CD4-positive, alpha-beta memory T cell (primary cell): ENCODE results near the gene CEP131. TPM values are rescaled to one million over a fixed set of nuclear protein-coding genes. Genes with fewer than 3 reads are reported as not detected.
"Not testable (repeated sequence)": the region's sequence is repeated elsewhere in the genome, so short reads cannot be mapped to it uniquely, and the experiment has no call there.

Source experiments
- CTCF ChIA-PET: fragments of 350-600 bp; sonication (Branson Sonifier 250); formaldehyde crosslinking; loops from one replicate; lab custom pipeline; 2021; ENCODE audit warnings: inconsistent platforms; ENCODE audit not compliant: partially characterized antibody; lab: Charles Lee
- POLR2A ChIA-PET: fragments of 350-600 bp; sonication (Branson Sonifier 250); formaldehyde crosslinking; loops from one replicate; lab custom pipeline; 2021; ENCODE audit not compliant: partially characterized antibody; lab: Charles Lee
- DNase-seq, 5 donors: peaks; one replicate each; pipeline versions ENCODE4 v3.0.0 to v3.0.0-alpha.2; 2020 to 2022; ENCODE audit warnings: mixed read lengths in 1 of 5
- H3K27ac ChIP-seq: one replicate; pipeline ENCODE4 v1.7.0; 2013; ENCODE audit warnings: low read depth, low read length
- H3K27me3 ChIP-seq: 2 replicates; pipeline ENCODE4 v1.7.0; 2013; ENCODE audit warnings: mild to moderate bottlenecking, low read length, moderate library complexity; ENCODE audit not compliant: insufficient read depth
- H3K36me3 ChIP-seq: 2 replicates; pipeline ENCODE4 v1.7.0; 2013; ENCODE audit warnings: mild to moderate bottlenecking, low read length, moderate library complexity; ENCODE audit not compliant: insufficient read depth
- H3K4me1 ChIP-seq: 2 replicates; pipeline ENCODE4 v1.7.0; 2013; ENCODE audit warnings: mild to moderate bottlenecking, low read length, moderate library complexity; ENCODE audit not compliant: insufficient read depth
- H3K4me3 ChIP-seq, 2 donors: one replicate each; pipeline ENCODE4 v1.7.0; 2013; ENCODE audit warnings: low read length in 2 of 2, mild to moderate bottlenecking in 1 of 2
- H3K9me3 ChIP-seq, 2 donors: one replicate each; pipeline ENCODE4 v1.7.0; 2013; ENCODE audit warnings: low read length in 2 of 2, control low read depth in 1 of 2; ENCODE audit not compliant: control insufficient read depth in 1 of 2
- H3K27ac Mint-ChIP-seq, 7 donors: one replicate each; pipeline ENCODE4 v1.8.0; 2020 to 2021; ENCODE audit warnings: mixed read lengths in 7 of 7, mild to moderate bottlenecking in 6 of 7, inconsistent platforms in 3 of 7, moderate library complexity in 3 of 7
- H3K27me3 Mint-ChIP-seq, 2 donors: one replicate each; pipeline ENCODE4 v1.8.0; 2020 to 2021; ENCODE audit warnings: mixed read lengths in 2 of 2
- H3K36me3 Mint-ChIP-seq, 2 donors: one replicate each; pipeline ENCODE4 v1.8.0; 2020 to 2021; ENCODE audit warnings: mixed read lengths in 2 of 2, inconsistent platforms in 1 of 2, mild to moderate bottlenecking in 1 of 2
- H3K4me1 Mint-ChIP-seq, 4 donors: one replicate each; pipeline ENCODE4 v1.8.0; 2020 to 2021; ENCODE audit warnings: mixed read lengths in 4 of 4, mild to moderate bottlenecking in 1 of 4
- H3K4me3 Mint-ChIP-seq, 8 donors: one replicate each; pipeline ENCODE4 v1.8.0; 2020 to 2021; ENCODE audit warnings: mixed read lengths in 8 of 8, mild to moderate bottlenecking in 7 of 8, moderate library complexity in 6 of 8, inconsistent platforms in 3 of 8
- H3K9me3 Mint-ChIP-seq, 8 donors: one replicate each; pipeline ENCODE4 v1.8.0; 2020 to 2021; ENCODE audit warnings: mixed read lengths in 8 of 8, mild to moderate bottlenecking in 5 of 8, inconsistent platforms in 3 of 8, moderate library complexity in 1 of 8
- intact Hi-C: fragments of 100-400 bp; cut with micrococcal nuclease; formaldehyde crosslinking; loops from one replicate; pipeline ENCODE4 v1.15.1; 2023
- polyA plus RNA-seq, 2 donors: library from polyadenylated mRNA; unstranded; fragments of 300-500 nt; fragmentation: Illumina TruSeq; gene quantifications; one replicate each; pipeline ENCODE4 v1.2.3, GENCODE V29; 2021
- total RNA-seq, 2 experiments: library from RNA; stranded (reverse); gene quantifications; one replicate each; pipeline ENCODE4 v1.2.3, GENCODE V29; 2021

The CEP131 gene
- total and polyA plus RNA-seq, 4 experiments from 2014 or later = 1.7 to 10.5 (median 6.7) TPM

GRCh38 chr17:81156866-81157805 lies 65.6 kb downstream of the CEP131 start:
- Mint-ChIP-seq H3K27me3 (peaks cover 3 to 7% of the 10 kb centered on the region in 2 donors), H3K4me1 (peaks cover 0 to 8% (median 4%) of the 10 kb centered on the region in 4 donors), H3K36me3 (no peaks in the 10 kb centered on the region), H3K27ac (no peak overlapping the region), H3K4me3 (no peak overlapping the region), H3K9me3 (no peaks in the 10 kb centered on the region)
- ChIA-PET POLR2A (no interaction called here), CTCF (no interaction called here)
- no peaks in the 10 kb centered on the region for H3K36me3 ChIP-seq
- intact Hi-C loops = no loop called here
- H3K9me3 ChIP-seq = no peaks in the 10 kb centered on the region
- no peak for DNase-seq
- no peak overlapping the region for H3K4me3 ChIP-seq
- H3K4me1 ChIP-seq = no peaks in the 10 kb centered on the region
- H3K27me3 ChIP-seq = peaks cover 3% of the 10 kb centered on the region
- no peak overlapping the region for H3K27ac ChIP-seq

GRCh38 chr17:81154961-81155360 lies 67.8 kb downstream of the CEP131 start:
- ChIA-PET POLR2A (no interaction called here), CTCF (no interaction called here)
- H3K27ac Mint-ChIP-seq = no peak overlapping the region
- DNase-seq = peak in 1 of 5 donors; percentile 8
- no peak overlapping the region for H3K4me3 Mint-ChIP-seq
- H3K4me1 ChIP-seq = no peaks in the 10 kb centered on the region
- H3K27me3 Mint-ChIP-seq = peaks cover 2 to 7% of the 10 kb centered on the region in 2 donors
- H3K9me3 ChIP-seq = no peaks in the 10 kb centered on the region
- H3K36me3 ChIP-seq = no peaks in the 10 kb centered on the region
- intact Hi-C loops = no loop called here
- H3K9me3 Mint-ChIP-seq = no peaks in the 10 kb centered on the region
- no peak overlapping the region for H3K4me3 ChIP-seq
- no peaks in the 10 kb centered on the region for H3K36me3 Mint-ChIP-seq
- H3K4me1 Mint-ChIP-seq = peaks cover 0 to 8% (median 3%) of the 10 kb centered on the region in 4 donors
- H3K27ac ChIP-seq = no peak overlapping the region
- no peaks in the 10 kb centered on the region for H3K27me3 ChIP-seq

- H3K27me3 Mint-ChIP-seq, H3K9me3 Mint-ChIP-seq, H3K9me3 ChIP-seq, H3K4me3 Mint-ChIP-seq, H3K4me1 ChIP-seq, H3K4me3 ChIP-seq, H3K27me3 ChIP-seq, intact Hi-C loops, H3K36me3 Mint-ChIP-seq, POLR2A ChIA-PET, H3K36me3 ChIP-seq, DNase-seq, H3K27ac ChIP-seq, H3K4me1 Mint-ChIP-seq, CTCF ChIA-PET: not testable (repeated sequence)
- peak overlapping the region in 3 of 7 donors; percentile 74 to 90 (median 86) for H3K27ac Mint-ChIP-seq
Measured at GRCh38 chr17:81154016-81154415, 68.7 kb downstream of the CEP131 start.

GRCh38 chr17:81153340-81153803 lies 69.4 kb downstream of the CEP131 start:
- peak overlapping the region in 5 of 8 donors; percentile 31 to 48 (median 38) for H3K4me3 Mint-ChIP-seq
- no peaks in the 10 kb centered on the region for H3K36me3 Mint-ChIP-seq
- H3K27ac Mint-ChIP-seq = peak overlapping the region; percentile 74 to 93 (median 87)
- POLR2A ChIA-PET = no interaction called here
- H3K9me3 Mint-ChIP-seq = no peaks in the 10 kb centered on the region
- peaks cover 5 to 7% of the 10 kb centered on the region in 2 donors for H3K27me3 Mint-ChIP-seq
- DNase-seq = peak; percentile 26 to 69 (median 58)
- Histone ChIP-seq H3K9me3 (no peaks in the 10 kb centered on the region), H3K36me3 (no peaks in the 10 kb centered on the region), H3K27me3 (no peaks in the 10 kb centered on the region), H3K4me1 (no peaks in the 10 kb centered on the region), H3K4me3 (no peak overlapping the region), H3K27ac (no peak overlapping the region)
- intact Hi-C loops = no loop called here
- CTCF ChIA-PET = no interaction called here
- peaks cover 0 to 8% (median 3%) of the 10 kb centered on the region in 4 donors for H3K4me1 Mint-ChIP-seq

GRCh38 chr17:81152288-81152828 lies 70.4 kb downstream of the CEP131 start:
- H3K4me3 ChIP-seq = no peak overlapping the region
- H3K4me3 Mint-ChIP-seq = no peak overlapping the region
- no peaks in the 10 kb centered on the region for H3K9me3 ChIP-seq
- H3K27ac ChIP-seq = no peak overlapping the region
- H3K36me3 ChIP-seq = no peaks in the 10 kb centered on the region
- CTCF ChIA-PET = interaction anchor here (1.2 to 1.3 kb wide), 2 partner anchors 10 to 11 kb away, joined by 3 to 4 read pairs; no protein-coding TSS in a partner anchor
- intact Hi-C loops = no loop called here
- no peaks in the 10 kb centered on the region for H3K27me3 ChIP-seq
- H3K9me3 Mint-ChIP-seq = no peaks in the 10 kb centered on the region
- H3K36me3 Mint-ChIP-seq = no peaks in the 10 kb centered on the region
- peak overlapping the region in 4 of 7 donors; percentile 47 to 93 (median 60) for H3K27ac Mint-ChIP-seq
- peaks cover 0 to 8% (median 3%) of the 10 kb centered on the region in 4 donors for H3K4me1 Mint-ChIP-seq
- no peaks in the 10 kb centered on the region for H3K4me1 ChIP-seq
- peaks cover 8 to 10% of the 10 kb centered on the region in 2 donors for H3K27me3 Mint-ChIP-seq
- POLR2A ChIA-PET = no interaction called here
- peak in 1 of 5 donors; percentile 13 for DNase-seq

GRCh38 chr17:81151278-81151677 lies 71.5 kb downstream of the CEP131 start:
- ChIA-PET CTCF (no interaction called here), POLR2A (no interaction called here)
- Mint-ChIP-seq H3K36me3 (no peaks in the 10 kb centered on the region), H3K27ac (peak overlapping the region in 3 of 7 donors; percentile 47 to 63 (median 50)), H3K27me3 (peaks cover 8 to 10% of the 10 kb centered on the region in 2 donors), H3K9me3 (no peaks in the 10 kb centered on the region), H3K4me1 (peaks cover 0 to 8% (median 3%) of the 10 kb centered on the region in 4 donors), H3K4me3 (no peak overlapping the region)
- Histone ChIP-seq H3K9me3 (no peaks in the 10 kb centered on the region), H3K36me3 (no peaks in the 10 kb centered on the region), H3K4me1 (no peaks in the 10 kb centered on the region), H3K27me3 (no peaks in the 10 kb centered on the region), H3K27ac (no peak overlapping the region), H3K4me3 (no peak overlapping the region)
- intact Hi-C loops = no loop called here
- peak in 1 of 5 donors; percentile 13 for DNase-seq
